SK-N-SH treated with all-trans-retinoic acid at 6 μM for 48 hours (cell line): Measurements from ENCODE around the gene GABBR2.

Source experiments
- CSDC2 ChIP-seq: fragments of 250-450 bp; sonication (Bioruptor Pico); IDR thresholded peaks from 2 replicates; pipeline ENCODE4 v1.5.0; 2020; ENCODE audit warnings: mild to moderate bottlenecking, moderate library complexity
- ZC3H10 ChIP-seq: fragments of 250-450 bp; sonication (Bioruptor Pico); IDR thresholded peaks from 2 replicates; pipeline ENCODE4 v1.5.1; 2021; ENCODE audit warnings: mild to moderate bottlenecking, moderate library complexity
- ZFP30 ChIP-seq: fragments of 450-650 bp; formaldehyde crosslinking; IDR thresholded peaks from 2 replicates; pipeline ENCODE4 v1.5.0; 2022; ENCODE audit warnings: mild to moderate bottlenecking, moderate library complexity
- ZNF565 ChIP-seq: fragments of 450-650 bp; formaldehyde crosslinking; conservative IDR thresholded peaks from 2 replicates; pipeline ENCODE4 v1.5.0; 2020; ENCODE audit warnings: low read depth, mild to moderate bottlenecking, moderate library complexity

DNA sequence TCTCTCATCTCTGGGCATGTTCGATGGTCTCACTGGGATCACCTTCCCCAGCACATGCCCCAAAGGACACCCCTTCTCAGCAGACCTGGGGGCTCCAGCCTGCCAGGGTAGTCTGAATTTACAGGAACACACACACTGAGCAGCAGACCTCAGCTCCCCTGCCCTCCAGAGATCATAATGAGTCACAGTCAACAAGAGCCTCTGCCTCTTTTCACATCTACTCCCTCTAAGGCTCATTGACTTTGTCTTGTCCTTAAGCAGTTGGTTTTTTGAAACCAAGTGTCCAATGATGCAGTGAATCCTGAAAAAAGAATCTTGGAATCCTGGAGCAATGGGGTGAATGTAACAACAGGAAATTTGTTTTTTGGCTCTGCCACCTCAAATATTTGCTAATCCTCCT is 20.8 kb downstream of the GABBR2 start:
- TF ChIP-seq ZC3H10 (CRISPR knock-in tag) = no peak
- TF ChIP-seq ZFP30 (CRISPR knock-in tag) = no peak
- no peak for TF ChIP-seq CSDC2 (CRISPR knock-in tag)
- TF ChIP-seq ZNF565 = no peak
